Neural progenitor cell (in vitro differentiated cells): ENCODE data around the gene DCAF4L1.

Experiments
- EZH2 ChIP-seq: fragments of 200-600 bp; sonication (generic); IDR thresholded peaks from 2 replicates; pipeline ENCODE4 v1.6.1; 2017; ENCODE audit warnings: antibody characterized with exemption, mild to moderate bottlenecking, moderate library complexity
- EZH2phosphoT487 ChIP-seq: fragments of 200-600 bp; sonication (generic); IDR thresholded peaks from 2 replicates; pipeline ENCODE4 v1.6.1; 2017; ENCODE audit warnings: antibody characterized with exemption
- TF ChIP-seq, protein P1 (sequence below): fragments of 200-600 bp; sonication (generic); IDR thresholded peaks from 2 replicates; pipeline ENCODE4 v1.5.1; 2017; ENCODE audit warnings: antibody characterized with exemption, mild to moderate bottlenecking

DNA sequence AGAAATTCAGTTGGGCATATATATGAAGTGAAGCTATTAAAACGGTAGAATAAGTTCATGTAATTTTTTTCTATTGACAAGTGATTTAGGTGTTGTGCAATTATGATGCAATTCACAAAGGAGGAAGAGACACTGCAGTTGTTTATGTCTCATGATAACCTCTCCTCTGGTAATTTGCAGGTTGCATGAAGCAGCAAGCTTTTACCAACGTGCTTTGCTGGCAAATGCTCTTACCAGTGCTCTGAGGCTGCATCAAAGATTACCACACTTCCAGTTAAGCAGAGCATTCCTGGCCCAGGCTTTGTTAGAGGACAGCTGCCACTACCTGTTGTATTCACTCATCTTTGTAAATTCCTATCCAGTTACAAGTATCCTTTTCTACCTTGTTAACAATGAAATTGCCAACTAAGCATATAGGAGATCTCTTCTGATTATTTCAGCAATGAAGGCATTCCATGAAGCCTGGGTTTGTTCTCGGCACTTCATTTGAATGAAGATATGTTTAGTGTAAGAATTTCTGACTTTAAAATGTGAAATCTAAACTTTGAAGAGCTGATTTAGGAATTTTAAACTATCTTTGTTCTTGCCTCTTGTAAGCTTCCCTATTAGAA, 42.4 kb upstream of the DCAF4L1 start:
- TF ChIP-seq, protein P1, sequence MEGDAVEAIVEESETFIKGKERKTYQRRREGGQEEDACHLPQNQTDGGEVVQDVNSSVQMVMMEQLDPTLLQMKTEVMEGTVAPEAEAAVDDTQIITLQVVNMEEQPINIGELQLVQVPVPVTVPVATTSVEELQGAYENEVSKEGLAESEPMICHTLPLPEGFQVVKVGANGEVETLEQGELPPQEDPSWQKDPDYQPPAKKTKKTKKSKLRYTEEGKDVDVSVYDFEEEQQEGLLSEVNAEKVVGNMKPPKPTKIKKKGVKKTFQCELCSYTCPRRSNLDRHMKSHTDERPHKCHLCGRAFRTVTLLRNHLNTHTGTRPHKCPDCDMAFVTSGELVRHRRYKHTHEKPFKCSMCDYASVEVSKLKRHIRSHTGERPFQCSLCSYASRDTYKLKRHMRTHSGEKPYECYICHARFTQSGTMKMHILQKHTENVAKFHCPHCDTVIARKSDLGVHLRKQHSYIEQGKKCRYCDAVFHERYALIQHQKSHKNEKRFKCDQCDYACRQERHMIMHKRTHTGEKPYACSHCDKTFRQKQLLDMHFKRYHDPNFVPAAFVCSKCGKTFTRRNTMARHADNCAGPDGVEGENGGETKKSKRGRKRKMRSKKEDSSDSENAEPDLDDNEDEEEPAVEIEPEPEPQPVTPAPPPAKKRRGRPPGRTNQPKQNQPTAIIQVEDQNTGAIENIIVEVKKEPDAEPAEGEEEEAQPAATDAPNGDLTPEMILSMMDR = no peak
- TF ChIP-seq EZH2 (no peak), EZH2phosphoT487 (no peak)
